ENCODE results near the gene ABLIM1. TPM values are rescaled to one million over a fixed set of nuclear protein-coding genes. Genes with fewer than 3 reads are reported as not detected.

The ABLIM1 gene
- total RNA-seq, 1 donor from 2014 or later = 70.0 TPM

GRCh38 chr10:114538181-114538906 is 119.7 kb downstream of the ABLIM1 start:
- H3K27ac Mint-ChIP-seq (ENCODE audit: unreplicated experiment) = no peak overlapping the region
- FAIRE-seq = no peak
- H3K9me3 Mint-ChIP-seq (ENCODE audit: unreplicated experiment) = no peaks in the 10 kb centered on the region

GRCh38 chr10:114537736-114538135 is 120.3 kb downstream of the ABLIM1 start:
- Histone ChIP-seq H3K4me3 (ENCODE audit: insufficient read depth, low read depth, low read length) (no peak overlapping the region), H3K79me2 (ENCODE audit: insufficient read depth, low read length) (no peaks in the 10 kb centered on the region), H3K27me3 (ENCODE audit: insufficient read depth, low read length) (peaks cover 8% of the 10 kb centered on the region), H2AFZ (ENCODE audit: low read depth, low read length) (no peak overlapping the region), H3K27ac (ENCODE audit: low read depth, low read length) (no peak overlapping the region), H3K9ac (ENCODE audit: low read length) (no peak overlapping the region), H3K4me1 (ENCODE audit: insufficient read depth, low read length) (peaks cover 7% of the 10 kb centered on the region), H3K9me3 (ENCODE audit: insufficient read depth, low read depth, low read length) (peaks cover 5% of the 10 kb centered on the region), H3K4me2 (ENCODE audit: low read length) (no peak overlapping the region), H3K36me3 (ENCODE audit: insufficient read depth, low read length) (no peaks in the 10 kb centered on the region), H4K20me1 (ENCODE audit: insufficient read depth, low read length) (no peaks in the 10 kb centered on the region)
- FAIRE-seq (no peak), DNase-seq (ENCODE audit: low read depth) (no peak)
- Mint-ChIP-seq H3K4me3 (ENCODE audit: unreplicated experiment) (no peak overlapping the region), H3K27me3 (ENCODE audit: low read depth, unreplicated experiment) (no peaks in the 10 kb centered on the region), H3K9me3 (ENCODE audit: unreplicated experiment) (no peaks in the 10 kb centered on the region), H3K4me1 (ENCODE audit: low read depth, unreplicated experiment) (peaks cover 14% of the 10 kb centered on the region), H3K36me3 (ENCODE audit: low read depth, unreplicated experiment) (peaks cover 42% of the 10 kb centered on the region), H3K27ac (ENCODE audit: unreplicated experiment) (no peak overlapping the region)
- TF ChIP-seq CTCF (IDR thresholded peaks at IDR 0.05; ENCODE audit: insufficient read depth, low read depth, low read length) = no peak
- no peak for TF ChIP-seq EZH2 (IDR thresholded peaks at IDR 0.05; ENCODE audit: insufficient read depth, low read length)

More at GRCh38 chr10:114538181-114538906, 119.7 kb downstream of the ABLIM1 start:
- Histone ChIP-seq H3K79me2 (ENCODE audit: insufficient read depth, low read length) (no peaks in the 10 kb centered on the region), H2AFZ (ENCODE audit: low read depth, low read length) (no peak overlapping the region), H3K27me3 (ENCODE audit: insufficient read depth, low read length) (peaks cover 10% of the 10 kb centered on the region), H3K27ac (ENCODE audit: low read depth, low read length) (no peak overlapping the region), H4K20me1 (ENCODE audit: insufficient read depth, low read length) (no peaks in the 10 kb centered on the region), H3K4me3 (ENCODE audit: insufficient read depth, low read depth, low read length) (no peak overlapping the region), H3K36me3 (ENCODE audit: insufficient read depth, low read length) (no peaks in the 10 kb centered on the region), H3K9ac (ENCODE audit: low read length) (no peak overlapping the region), H3K4me1 (ENCODE audit: insufficient read depth, low read length) (peaks cover 7% of the 10 kb centered on the region), H3K4me2 (ENCODE audit: low read length) (no peak overlapping the region), H3K9me3 (ENCODE audit: insufficient read depth, low read depth, low read length) (peaks cover 5% of the 10 kb centered on the region)
- no peaks in the 10 kb centered on the region for H3K27me3 Mint-ChIP-seq (ENCODE audit: low read depth, unreplicated experiment)
- no peak overlapping the region for H3K4me3 Mint-ChIP-seq (ENCODE audit: unreplicated experiment)
- no peak for DNase-seq (ENCODE audit: low read depth)
- TF ChIP-seq EZH2 (IDR thresholded peaks at IDR 0.05; ENCODE audit: insufficient read depth, low read length) = no peak
- no peak for TF ChIP-seq CTCF (IDR thresholded peaks at IDR 0.05; ENCODE audit: insufficient read depth, low read depth, low read length)
- H3K4me1 Mint-ChIP-seq (ENCODE audit: low read depth, unreplicated experiment) = peaks cover 14% of the 10 kb centered on the region
- peaks cover 44% of the 10 kb centered on the region for H3K36me3 Mint-ChIP-seq (ENCODE audit: low read depth, unreplicated experiment)

- H3K4me1 Mint-ChIP-seq (ENCODE audit: low read depth, unreplicated experiment) = peaks cover 3% of the 10 kb centered on the region
- no peaks in the 10 kb centered on the region for H3K27me3 Mint-ChIP-seq (ENCODE audit: low read depth, unreplicated experiment)
- no peak overlapping the region for H3K27ac Mint-ChIP-seq (ENCODE audit: unreplicated experiment)
- no peaks in the 10 kb centered on the region for H3K9me3 Mint-ChIP-seq (ENCODE audit: unreplicated experiment)
- no peak for DNase-seq (ENCODE audit: low read depth)
- peaks cover 5% of the 10 kb centered on the region for H3K9me3 ChIP-seq (ENCODE audit: insufficient read depth, low read depth, low read length)
- no peak overlapping the region for H3K4me2 ChIP-seq (ENCODE audit: low read length)
- TF ChIP-seq EZH2 (IDR thresholded peaks at IDR 0.05; ENCODE audit: insufficient read depth, low read length) = no peak
- TF ChIP-seq CTCF (IDR thresholded peaks at IDR 0.05; ENCODE audit: insufficient read depth, low read depth, low read length) = no peak
- H3K4me3 Mint-ChIP-seq (ENCODE audit: unreplicated experiment) = no peak overlapping the region
- H3K4me1 ChIP-seq (ENCODE audit: insufficient read depth, low read length) = no peaks in the 10 kb centered on the region
- no peak overlapping the region for H3K9ac ChIP-seq (ENCODE audit: low read length)
- H3K36me3 Mint-ChIP-seq (ENCODE audit: low read depth, unreplicated experiment) = peaks cover 26% of the 10 kb centered on the region
- no peaks in the 10 kb centered on the region for H3K36me3 ChIP-seq (ENCODE audit: insufficient read depth, low read length)
- no peak overlapping the region for H3K4me3 ChIP-seq (ENCODE audit: insufficient read depth, low read depth, low read length)
- H2AFZ ChIP-seq (ENCODE audit: low read depth, low read length) = no peak overlapping the region
- no peaks in the 10 kb centered on the region for H4K20me1 ChIP-seq (ENCODE audit: insufficient read depth, low read length)
- no peak for FAIRE-seq
- no peaks in the 10 kb centered on the region for H3K79me2 ChIP-seq (ENCODE audit: insufficient read depth, low read length)
- no peak overlapping the region for H3K27ac ChIP-seq (ENCODE audit: low read depth, low read length)
- peaks cover 12% of the 10 kb centered on the region for H3K27me3 ChIP-seq (ENCODE audit: insufficient read depth, low read length)
Measured at GRCh38 chr10:114534571-114534981, 123.5 kb downstream of the ABLIM1 start.
